Neutrophil (primary cell): ENCODE data around the gene SMYD3.

ENCODE experiments used
- H3K27ac ChIP-seq: fragments of 200-600 bp; sonication (generic); 2 replicates; pipeline ENCODE4 v1.5.1; 2016; ENCODE audit warnings: mild to moderate bottlenecking, moderate library complexity
- H3K27me3 ChIP-seq: fragments of 200-600 bp; sonication (generic); 2 replicates; pipeline ENCODE4 v1.6.0; 2016; ENCODE audit warnings: mild to moderate bottlenecking
- H3K36me3 ChIP-seq: fragments of 200-600 bp; sonication (generic); 2 replicates; pipeline ENCODE4 v1.5.1; 2017
- H3K4me1 ChIP-seq, 2 experiments: fragments of 200-600 bp in 1 of 2; sonication (generic) in 1 of 2; 1 replicate in 1 of 2; 2 replicates in 1 of 2; pipeline versions ENCODE4 v1.5.1 to v1.6.1; 2013 to 2016; ENCODE audit warnings: low read depth in 1 of 2, low read length in 1 of 2, mild to moderate bottlenecking in 1 of 2, moderate library complexity in 1 of 2; ENCODE audit not compliant: control insufficient read depth in 1 of 2, insufficient read depth in 1 of 2
- H3K4me3 ChIP-seq, 2 experiments: fragments of 200-600 bp in 1 of 2; sonication (generic) in 1 of 2; 1 replicate in 1 of 2; 2 replicates in 1 of 2; pipeline ENCODE4 v1.5.1; 2013 to 2016; ENCODE audit warnings: low read depth in 1 of 2, low read length in 1 of 2, mild to moderate bottlenecking in 1 of 2, moderate library complexity in 1 of 2
- H3K9me3 ChIP-seq: fragments of 200-600 bp; sonication (generic); 2 replicates; pipeline ENCODE4 v1.5.1; 2016
- CTCF ChIP-seq: fragments of 200-600 bp; sonication (generic); IDR thresholded peaks from 2 replicates; pipeline ENCODE4 v1.5.1; 2016; ENCODE audit warnings: antibody characterized with exemption

SMYD3 gene

GRCh38 chr1:245873068-245873467 is 634.0 kb downstream of the SMYD3 start:
- no peak overlapping the region for H3K27ac ChIP-seq
- H3K9me3 ChIP-seq: no peaks in the 10 kb centered on the region
- H3K4me1 ChIP-seq: no peaks in the 10 kb centered on the region
- TF ChIP-seq CTCF: no peak
- H3K4me3 ChIP-seq: no peak overlapping the region
- no peaks in the 10 kb centered on the region for H3K27me3 ChIP-seq
- no peaks in the 10 kb centered on the region for H3K36me3 ChIP-seq

DNA sequence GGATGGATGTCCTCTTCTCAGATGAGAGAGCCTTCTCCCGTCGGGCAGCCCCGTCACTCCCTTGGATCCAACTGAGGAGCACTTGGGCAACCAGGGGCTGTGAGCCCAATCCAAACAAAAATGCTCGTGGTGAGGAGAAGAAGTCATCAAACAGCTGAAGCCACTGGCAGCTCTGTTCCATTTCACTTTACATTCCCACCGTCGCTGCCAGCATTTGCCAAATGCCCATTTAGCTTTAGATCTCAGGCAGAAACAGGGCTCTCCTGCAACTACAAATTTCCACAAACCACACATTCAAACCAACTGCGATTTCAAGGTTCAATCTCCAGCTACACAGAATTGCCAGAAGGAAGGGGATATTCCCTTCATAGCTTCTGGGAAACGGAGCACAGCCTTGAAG is 634.6 kb downstream of the SMYD3 start:
- Histone ChIP-seq H3K4me3 (no peak overlapping the region), H3K27me3 (no peaks in the 10 kb centered on the region), H3K4me1 (no peaks in the 10 kb centered on the region), H3K36me3 (no peaks in the 10 kb centered on the region), H3K9me3 (no peaks in the 10 kb centered on the region), H3K27ac (no peak overlapping the region)
- TF ChIP-seq CTCF: no peak

GRCh38 chr1:245871915-245872314 is 635.2 kb downstream of the SMYD3 start:
- TF ChIP-seq CTCF: no peak
- no peak overlapping the region for H3K27ac ChIP-seq
- H3K4me3 ChIP-seq: no peak overlapping the region
- no peaks in the 10 kb centered on the region for H3K27me3 ChIP-seq
- H3K36me3 ChIP-seq: no peaks in the 10 kb centered on the region
- H3K4me1 ChIP-seq: no peaks in the 10 kb centered on the region
- H3K9me3 ChIP-seq: no peaks in the 10 kb centered on the region

DNA sequence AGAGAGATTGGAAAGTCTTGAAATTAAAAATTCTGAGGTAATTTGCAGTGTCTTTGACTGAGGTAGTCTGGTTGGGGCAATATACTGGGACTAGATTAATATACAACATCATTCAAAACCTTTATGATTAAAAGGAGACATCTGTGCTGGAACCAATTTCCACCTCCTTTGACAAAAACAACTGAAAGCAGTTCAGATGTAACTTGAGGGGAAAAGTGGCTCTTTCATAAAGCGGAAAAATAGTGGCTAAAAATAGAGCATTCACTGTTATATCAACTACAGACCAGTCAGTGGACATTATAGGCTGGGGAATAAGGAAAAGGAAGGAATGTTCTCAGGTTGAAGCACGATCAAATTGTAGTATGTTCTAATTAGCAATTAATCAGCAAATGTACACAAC is 635.9 kb downstream of the SMYD3 start:
- Histone ChIP-seq H3K4me3 (no peak overlapping the region), H3K9me3 (no peaks in the 10 kb centered on the region), H3K4me1 (no peaks in the 10 kb centered on the region), H3K27me3 (no peaks in the 10 kb centered on the region), H3K27ac (no peak overlapping the region), H3K36me3 (no peaks in the 10 kb centered on the region)
- no peak for TF ChIP-seq CTCF

GRCh38 chr1:245870698-245871097 is 636.4 kb downstream of the SMYD3 start:
- Histone ChIP-seq H3K36me3 (no peaks in the 10 kb centered on the region), H3K4me1 (no peaks in the 10 kb centered on the region), H3K27me3 (no peaks in the 10 kb centered on the region), H3K27ac (no peak overlapping the region), H3K9me3 (no peaks in the 10 kb centered on the region), H3K4me3 (no peak overlapping the region)
- TF ChIP-seq CTCF: no peak

- Histone ChIP-seq H3K4me1 (no peaks in the 10 kb centered on the region), H3K27ac (no peak overlapping the region), H3K9me3 (no peaks in the 10 kb centered on the region), H3K36me3 (no peaks in the 10 kb centered on the region), H3K27me3 (no peaks in the 10 kb centered on the region), H3K4me3 (no peak overlapping the region)
- TF ChIP-seq CTCF: no peak
Observed at GRCh38 chr1:245869847-245870246, 637.2 kb downstream of the SMYD3 start.
